ENCODE measurements around the gene NCAPH2. TPM values are rescaled to one million over a fixed set of nuclear protein-coding genes. Genes with fewer than 3 reads are reported as not detected.
"Not testable (repeated sequence)": the region's sequence is repeated elsewhere in the genome, so short reads cannot be mapped to it uniquely, and the experiment has no call there.

Gene NCAPH2
- total RNA-seq, 4 donors from 2014 or later: 34.0 to 85.8 (median 41.2) TPM

GRCh38 chr22:50532824-50533796 lies 25.1 kb downstream of the NCAPH2 start:
- TF ChIP-seq POLR2A (IDR thresholded peaks at IDR 0.05) (no peak), CTCF (IDR thresholded peaks at IDR 0.05) (no peak)
- no peak overlapping the region for H3K4me3 ChIP-seq
- DNase-seq: no peak
- H3K27ac ChIP-seq: peak overlapping the region; percentile 97 to 100 (median 98)
- no peaks in the 10 kb centered on the region for H3K36me3 ChIP-seq
- peaks cover 0 to 29% (median 7%) of the 10 kb centered on the region in 4 donors for H3K4me1 ChIP-seq
- H3K9me3 ChIP-seq: no peaks in the 10 kb centered on the region
- H3K27me3 ChIP-seq: no peaks in the 10 kb centered on the region

- not testable (repeated sequence) for H3K36me3 ChIP-seq, H3K27me3 ChIP-seq, H3K9me3 ChIP-seq, H3K4me3 ChIP-seq
- Histone ChIP-seq H3K4me1 (peaks cover 0 to 29% (median 13%) of the 10 kb centered on the region in 4 donors), H3K27ac (peak overlapping the region; percentile 32 to 100 (median 52))
- DNase-seq: peak in 1 of 3 donors; percentile 71
Measured at GRCh38 chr22:50533856-50534711, 26.1 kb downstream of the NCAPH2 start.

GRCh38 chr22:50535113-50535512 lies 27.1 kb downstream of the NCAPH2 start:
- no peaks in the 10 kb centered on the region for H3K36me3 ChIP-seq
- peak overlapping the region in 1 of 4 donors; percentile 100 for H3K27ac ChIP-seq
- peaks cover 0 to 29% (median 13%) of the 10 kb centered on the region in 4 donors for H3K4me1 ChIP-seq
- no peak overlapping the region for H3K4me3 ChIP-seq
- DNase-seq: no peak
- no peaks in the 10 kb centered on the region for H3K27me3 ChIP-seq
- no peak for TF ChIP-seq POLR2A (IDR thresholded peaks at IDR 0.05)
- no peak for TF ChIP-seq CTCF (IDR thresholded peaks at IDR 0.05)
- H3K9me3 ChIP-seq: no peaks in the 10 kb centered on the region

- no peak for DNase-seq
- TF ChIP-seq CTCF (IDR thresholded peaks at IDR 0.05): no peak
- H3K4me1 ChIP-seq: peaks cover under 1 to 30% (median 14%) of the 10 kb centered on the region in 4 donors
- H3K27me3 ChIP-seq: no peaks in the 10 kb centered on the region
- H3K36me3 ChIP-seq: no peaks in the 10 kb centered on the region
- no peak overlapping the region for H3K27ac ChIP-seq
- no peak overlapping the region for H3K4me3 ChIP-seq
- no peaks in the 10 kb centered on the region for H3K9me3 ChIP-seq
Measured at GRCh38 chr22:50536226-50536625, 28.2 kb downstream of the NCAPH2 start.

GRCh38 chr22:50537765-50538164 lies 29.7 kb downstream of the NCAPH2 start:
- no peaks in the 10 kb centered on the region for H3K9me3 ChIP-seq
- DNase-seq: no peak
- H3K4me3 ChIP-seq: no peak overlapping the region
- TF ChIP-seq POLR2A (IDR thresholded peaks at IDR 0.05) (no peak), CTCF (IDR thresholded peaks at IDR 0.05) (no peak)
- H3K4me1 ChIP-seq: peaks cover 4 to 26% (median 13%) of the 10 kb centered on the region in 4 donors
- H3K27ac ChIP-seq: peak overlapping the region; percentile 89 to 93 (median 92)
- H3K36me3 ChIP-seq: no peaks in the 10 kb centered on the region
- H3K27me3 ChIP-seq: no peaks in the 10 kb centered on the region
